SK-N-SH (cell line): ENCODE data around the gene LIN9. TPM values are rescaled to one million over a fixed set of nuclear protein-coding genes. Genes with fewer than 3 reads are reported as not detected.

Source experiments
- CTCF ChIA-PET: fragments of 300-600, 350-600 bp; formaldehyde crosslinking; extraction: SDS; loops from one replicate; lab custom pipeline; 2021; lab: Yijun Ruan, JAX
- POLR2A ChIA-PET: fragments of 350-600 bp; sonication (Branson Sonifier 250); formaldehyde crosslinking; extraction: SDS; loops from one replicate; lab custom pipeline; 2020; ENCODE audit warnings: antibody characterized with exemption, inconsistent platforms; lab: Yijun Ruan, JAX
- DNase-seq: peaks from one replicate; pipeline ENCODE4 v3.0.0; 2012
- H2AFZ ChIP-seq: fragments of 200-600 bp; sonication (generic); 2 replicates; pipeline ENCODE4 v1.8.1; 2016; ENCODE audit warnings: antibody characterized with exemption, mild to moderate bottlenecking, low read depth
- H3F3A ChIP-seq: fragments of 200-600 bp; sonication (generic); replicated peaks from 2 replicates; pipeline ENCODE3; 2016; ENCODE audit warnings: antibody characterized with exemption, mild to moderate bottlenecking; ENCODE audit not compliant: insufficient read depth
- H3K27ac ChIP-seq, 2 experiments: fragments of 200-500 bp in 1 of 2; fragments of 200-600 bp in 1 of 2; sonication (Bioruptor generic) in 1 of 2; sonication (generic), shearing (Covaris generic) in 1 of 2; 2 replicates each; pipeline versions ENCODE4 v1.5.1 to v1.6.1; 2014 to 2016; ENCODE audit warnings: low read depth in 2 of 2, inconsistent platforms in 1 of 2, low read length in 1 of 2, mild to moderate bottlenecking in 1 of 2, mixed read lengths in 1 of 2
- H3K27me3 ChIP-seq: fragments of 200-600 bp; sonication (generic), shearing (Covaris generic); 2 replicates; pipeline ENCODE4 v1.6.1; 2016; ENCODE audit warnings: mixed run types; ENCODE audit not compliant: insufficient read depth
- H3K36me3 ChIP-seq, 2 experiments: fragments of 200-500 bp in 1 of 2; fragments of 200-600 bp in 1 of 2; sonication (Bioruptor generic) in 1 of 2; sonication (generic) in 1 of 2; replicated peaks in 1 of 2; 2 replicates each; pipeline versions ENCODE3 to v1.5.1; 2014 to 2016; ENCODE audit warnings: low read length in 1 of 2, mild to moderate bottlenecking in 1 of 2; ENCODE audit not compliant: insufficient read depth in 2 of 2, control insufficient read depth in 1 of 2
- H3K4me1 ChIP-seq, 2 experiments: fragments of 200-500 bp in 1 of 2; fragments of 200-600 bp in 1 of 2; sonication (Bioruptor generic) in 1 of 2; sonication (generic), shearing (Covaris generic) in 1 of 2; 2 replicates each; pipeline versions ENCODE4 v1.5.1 to v1.6.1; 2014 to 2016; ENCODE audit warnings: low read depth in 1 of 2, low read length in 1 of 2, mixed run types in 1 of 2; ENCODE audit not compliant: insufficient read depth in 2 of 2, control insufficient read depth in 1 of 2
- H3K4me2 ChIP-seq: fragments of 200-600 bp; sonication (generic), shearing (Covaris generic); 2 replicates; pipeline ENCODE4 v1.6.1; 2017; ENCODE audit warnings: mixed run types
- H3K4me3 ChIP-seq, 2 experiments: fragments of 200-500 bp in 1 of 2; fragments of 200-600 bp in 1 of 2; sonication (Bioruptor generic) in 1 of 2; sonication (generic), shearing (Covaris generic) in 1 of 2; 2 replicates each; pipeline versions ENCODE4 v1.5.1 to v1.8.1; 2014 to 2016; ENCODE audit warnings: low read depth in 2 of 2, inconsistent platforms in 1 of 2, low read length in 1 of 2, mild to moderate bottlenecking in 1 of 2, mixed read lengths in 1 of 2, moderate library complexity in 1 of 2
- H3K79me2 ChIP-seq: fragments of 200-600 bp; sonication (generic); 2 replicates; pipeline ENCODE4 v1.8.1; 2017; ENCODE audit warnings: mild to moderate bottlenecking; ENCODE audit not compliant: insufficient read depth
- H3K9ac ChIP-seq: fragments of 200-600 bp; sonication (generic); 2 replicates; pipeline ENCODE4 v1.6.1; 2017; ENCODE audit warnings: mixed run types
- H3K9me2 ChIP-seq: fragments of 200-600 bp; sonication (generic); 2 replicates; pipeline ENCODE4 v1.6.1; 2017; ENCODE audit warnings: mixed run types
- H3K9me3 ChIP-seq: fragments of 200-600 bp; sonication (generic); 2 replicates; pipeline ENCODE4 v1.6.1; 2017; ENCODE audit warnings: mixed run types, mild to moderate bottlenecking, moderate library complexity
- H4K20me1 ChIP-seq: fragments of 200-600 bp; sonication (generic); 2 replicates; pipeline ENCODE4 v1.6.1; 2017; ENCODE audit warnings: mild to moderate bottlenecking, mixed run types; ENCODE audit not compliant: insufficient read depth
- ELF1 ChIP-seq: IDR thresholded peaks from 2 replicates; pipeline ENCODE4 v1.4.0; 2012
- EZH2phosphoT487 ChIP-seq: fragments of 200-600 bp; sonication (generic); IDR thresholded peaks from 2 replicates; pipeline ENCODE4 v1.6.1; 2017; ENCODE audit warnings: low read depth, mixed run types, mild to moderate bottlenecking, antibody characterized with exemption, moderate library complexity, borderline replicate concordance
- FOSL2 ChIP-seq: IDR thresholded peaks from 2 replicates; pipeline ENCODE4 v1.4.0; 2012; ENCODE audit warnings: low read depth, mild to moderate bottlenecking, moderate library complexity, borderline replicate concordance
- FOXM1 ChIP-seq: IDR thresholded peaks from 2 replicates; pipeline ENCODE4 v1.4.0; 2012; ENCODE audit warnings: low read depth, mild to moderate bottlenecking
- MXI1 ChIP-seq: IDR thresholded peaks from 2 replicates; pipeline ENCODE4 v1.6.1; 2012; ENCODE audit warnings: mild to moderate bottlenecking, low read depth, low read length, improper control_type of control experiment
- NFIC ChIP-seq: IDR thresholded peaks from 2 replicates; pipeline ENCODE4 v1.4.0; 2012; ENCODE audit warnings: borderline replicate concordance
- RCOR1 ChIP-seq: fragments of 150-350 bp; IDR thresholded peaks from 2 replicates; pipeline ENCODE4 v1.6.1; 2017; ENCODE audit warnings: antibody characterized with exemption, low read length
- TCF12 ChIP-seq: IDR thresholded peaks from 2 replicates; pipeline ENCODE4 v1.4.0; 2012
- TEAD4 ChIP-seq: IDR thresholded peaks from 2 replicates; pipeline ENCODE4 v1.4.0; 2012; ENCODE audit warnings: mild to moderate bottlenecking, borderline replicate concordance; ENCODE audit not compliant: insufficient read depth
- YY1 ChIP-seq: IDR thresholded peaks from 2 replicates; pipeline ENCODE4 v1.4.0; 2012; ENCODE audit warnings: low read depth, mild to moderate bottlenecking
- WGBS: methylation state at CpG from one replicate; pipeline ENCODE4 v1.1.6; 2017; ENCODE audit warnings: low lambda C conversion rate; 5-methylcytosine and 5-hydroxymethylcytosine counted together
- polyA plus RNA-seq, 3 experiments: library from polyadenylated mRNA; depleted of rRNA; stranded (reverse); fragments of >200 nt; gene quantifications; 2 replicates each; pipeline ENCODE4 v1.2.3, GENCODE V29; 2012
- TF ChIP-seq, protein P1 (sequence below): IDR thresholded peaks from 2 replicates; pipeline ENCODE4 v1.4.0; 2012; ENCODE audit warnings: low read depth, borderline replicate concordance
- TF ChIP-seq, protein P2 (sequence below): IDR thresholded peaks from 2 replicates; pipeline ENCODE4; 2012
- TF ChIP-seq, protein P3 (sequence below): IDR thresholded peaks from 2 replicates; pipeline ENCODE4 v1.4.0; 2012; ENCODE audit warnings: low read depth
- TF ChIP-seq, protein P4 (sequence below): fragments of 200-600 bp; sonication (generic); IDR thresholded peaks from 2 replicates; pipeline ENCODE4 v1.6.1; 2017; ENCODE audit warnings: antibody characterized with exemption, mild to moderate bottlenecking, moderate library complexity
- TF ChIP-seq, protein P5 (sequence below): fragments of 150-350 bp; IDR thresholded peaks from 2 replicates; pipeline ENCODE4 v1.6.1; 2017; ENCODE audit warnings: antibody characterized with exemption, low read length, low read depth, borderline replicate concordance

Gene LIN9
- polyA plus RNA-seq, 1 of the 3 experiments (the other 2 are of a cell fraction), result 1.7 TPM

DNA sequence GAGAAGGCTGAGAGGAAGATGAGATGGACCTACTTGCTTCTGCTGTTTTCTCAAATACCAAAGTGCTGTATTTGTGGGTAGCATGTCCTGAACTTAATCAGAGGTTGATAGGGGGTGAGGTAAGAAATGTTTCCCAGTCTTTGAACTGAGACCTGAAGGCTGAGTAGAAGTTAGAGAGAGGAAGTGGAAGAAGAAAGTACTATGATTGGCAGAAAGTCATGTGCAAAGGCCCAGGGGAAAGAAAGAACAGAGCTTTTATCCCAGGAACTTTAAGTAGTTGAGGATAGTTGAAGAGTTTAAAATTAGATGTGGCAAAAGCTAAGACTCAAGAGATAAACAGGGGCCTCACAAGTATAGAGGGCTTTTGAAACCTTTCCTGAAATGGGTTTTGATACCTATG, 15.5 kb upstream of the LIN9 start (continued):
- TF ChIP-seq, protein P1, sequence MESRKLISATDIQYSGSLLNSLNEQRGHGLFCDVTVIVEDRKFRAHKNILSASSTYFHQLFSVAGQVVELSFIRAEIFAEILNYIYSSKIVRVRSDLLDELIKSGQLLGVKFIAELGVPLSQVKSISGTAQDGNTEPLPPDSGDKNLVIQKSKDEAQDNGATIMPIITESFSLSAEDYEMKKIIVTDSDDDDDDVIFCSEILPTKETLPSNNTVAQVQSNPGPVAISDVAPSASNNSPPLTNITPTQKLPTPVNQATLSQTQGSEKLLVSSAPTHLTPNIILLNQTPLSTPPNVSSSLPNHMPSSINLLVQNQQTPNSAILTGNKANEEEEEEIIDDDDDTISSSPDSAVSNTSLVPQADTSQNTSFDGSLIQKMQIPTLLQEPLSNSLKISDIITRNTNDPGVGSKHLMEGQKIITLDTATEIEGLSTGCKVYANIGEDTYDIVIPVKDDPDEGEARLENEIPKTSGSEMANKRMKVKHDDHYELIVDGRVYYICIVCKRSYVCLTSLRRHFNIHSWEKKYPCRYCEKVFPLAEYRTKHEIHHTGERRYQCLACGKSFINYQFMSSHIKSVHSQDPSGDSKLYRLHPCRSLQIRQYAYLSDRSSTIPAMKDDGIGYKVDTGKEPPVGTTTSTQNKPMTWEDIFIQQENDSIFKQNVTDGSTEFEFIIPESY, result no peak
- TF ChIP-seq RCOR1 (no peak), ELF1 (no peak)

DNA sequence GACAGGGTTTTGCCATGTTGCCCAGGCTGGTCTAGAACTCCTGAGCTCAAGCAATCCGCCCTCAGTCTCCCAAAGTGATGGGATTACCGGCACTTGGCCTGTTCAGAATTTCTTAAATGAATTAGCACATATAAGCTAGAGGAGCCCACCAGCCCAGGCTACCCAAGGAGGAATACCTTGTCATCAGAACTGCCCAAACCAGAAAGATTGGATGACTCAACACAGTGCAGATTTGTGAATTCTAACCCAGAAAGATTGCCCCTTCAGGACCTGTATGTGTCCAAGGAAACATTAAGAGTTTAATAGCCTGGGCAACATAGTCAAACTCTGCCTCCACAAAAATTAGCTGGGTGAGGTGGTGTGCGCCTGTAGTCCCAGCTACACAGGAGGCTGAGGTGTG, 14.0 kb upstream of the LIN9 start:
- H3K79me2 ChIP-seq, result no peaks in the 10 kb centered on the region
- no peak overlapping the region for H3K27ac ChIP-seq
- TF ChIP-seq YY1 (no peak), NFIC (no peak), MXI1 (no peak), FOSL2 (no peak), ELF1 (no peak), EZH2phosphoT487 (no peak), TEAD4 (no peak), TCF12 (no peak), FOXM1 (no peak)
- TF ChIP-seq, protein P2, sequence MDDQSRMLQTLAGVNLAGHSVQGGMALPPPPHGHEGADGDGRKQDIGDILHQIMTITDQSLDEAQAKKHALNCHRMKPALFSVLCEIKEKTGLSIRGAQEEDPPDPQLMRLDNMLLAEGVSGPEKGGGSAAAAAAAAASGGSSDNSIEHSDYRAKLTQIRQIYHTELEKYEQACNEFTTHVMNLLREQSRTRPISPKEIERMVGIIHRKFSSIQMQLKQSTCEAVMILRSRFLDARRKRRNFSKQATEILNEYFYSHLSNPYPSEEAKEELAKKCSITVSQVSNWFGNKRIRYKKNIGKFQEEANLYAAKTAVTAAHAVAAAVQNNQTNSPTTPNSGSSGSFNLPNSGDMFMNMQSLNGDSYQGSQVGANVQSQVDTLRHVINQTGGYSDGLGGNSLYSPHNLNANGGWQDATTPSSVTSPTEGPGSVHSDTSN, result no peak
- TF ChIP-seq, protein P1, result no peak
- TF ChIP-seq, protein P3, sequence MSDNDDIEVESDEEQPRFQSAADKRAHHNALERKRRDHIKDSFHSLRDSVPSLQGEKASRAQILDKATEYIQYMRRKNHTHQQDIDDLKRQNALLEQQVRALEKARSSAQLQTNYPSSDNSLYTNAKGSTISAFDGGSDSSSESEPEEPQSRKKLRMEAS, result no peak
- TF ChIP-seq, protein P4, sequence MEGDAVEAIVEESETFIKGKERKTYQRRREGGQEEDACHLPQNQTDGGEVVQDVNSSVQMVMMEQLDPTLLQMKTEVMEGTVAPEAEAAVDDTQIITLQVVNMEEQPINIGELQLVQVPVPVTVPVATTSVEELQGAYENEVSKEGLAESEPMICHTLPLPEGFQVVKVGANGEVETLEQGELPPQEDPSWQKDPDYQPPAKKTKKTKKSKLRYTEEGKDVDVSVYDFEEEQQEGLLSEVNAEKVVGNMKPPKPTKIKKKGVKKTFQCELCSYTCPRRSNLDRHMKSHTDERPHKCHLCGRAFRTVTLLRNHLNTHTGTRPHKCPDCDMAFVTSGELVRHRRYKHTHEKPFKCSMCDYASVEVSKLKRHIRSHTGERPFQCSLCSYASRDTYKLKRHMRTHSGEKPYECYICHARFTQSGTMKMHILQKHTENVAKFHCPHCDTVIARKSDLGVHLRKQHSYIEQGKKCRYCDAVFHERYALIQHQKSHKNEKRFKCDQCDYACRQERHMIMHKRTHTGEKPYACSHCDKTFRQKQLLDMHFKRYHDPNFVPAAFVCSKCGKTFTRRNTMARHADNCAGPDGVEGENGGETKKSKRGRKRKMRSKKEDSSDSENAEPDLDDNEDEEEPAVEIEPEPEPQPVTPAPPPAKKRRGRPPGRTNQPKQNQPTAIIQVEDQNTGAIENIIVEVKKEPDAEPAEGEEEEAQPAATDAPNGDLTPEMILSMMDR, result no peak
- TF ChIP-seq, protein P5, sequence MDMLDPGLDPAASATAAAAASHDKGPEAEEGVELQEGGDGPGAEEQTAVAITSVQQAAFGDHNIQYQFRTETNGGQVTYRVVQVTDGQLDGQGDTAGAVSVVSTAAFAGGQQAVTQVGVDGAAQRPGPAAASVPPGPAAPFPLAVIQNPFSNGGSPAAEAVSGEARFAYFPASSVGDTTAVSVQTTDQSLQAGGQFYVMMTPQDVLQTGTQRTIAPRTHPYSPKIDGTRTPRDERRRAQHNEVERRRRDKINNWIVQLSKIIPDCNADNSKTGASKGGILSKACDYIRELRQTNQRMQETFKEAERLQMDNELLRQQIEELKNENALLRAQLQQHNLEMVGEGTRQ, result no peak
- TF ChIP-seq, all 33 proteins: peak for 0
- Histone ChIP-seq H3K9me3 (no peaks in the 10 kb centered on the region), H3K4me1 (no peaks in the 10 kb centered on the region), H4K20me1 (no peaks in the 10 kb centered on the region), H3K36me3 (no peaks in the 10 kb centered on the region), H2AFZ (no peak overlapping the region), H3K4me2 (no peak overlapping the region), H3F3A (no peaks in the 10 kb centered on the region), H3K4me3 (no peak overlapping the region), H3K9me2 (no peaks in the 10 kb centered on the region), H3K9ac (no peak overlapping the region), H3K27me3 (no peaks in the 10 kb centered on the region)
- ChIA-PET POLR2A (no interaction called here), CTCF (interaction anchor here (0.9 to 1.2 kb wide), 2 partner anchors 10 to 126 kb away, joined by 3 read pairs; no protein-coding TSS in a partner anchor)
- WGBS, result 85% methylated on average over 3 of the region's 3 CpGs
- no peak for DNase-seq
